Left colon (tissue), 2 donors: ENCODE results near the gene RPS18. TPM values are rescaled to one million over a fixed set of nuclear protein-coding genes. Genes with fewer than 3 reads are reported as not detected.

Source experiments
- ATAC-seq: fragments of 200-7000 bp; cut with Tn5 transposase; one replicate; pipeline ENCODE4 v1.9.1; 2020; ENCODE audit warnings: mild to moderate bottlenecking, moderate library complexity
- DNase-seq, 2 donors: peaks; one replicate each; pipeline ENCODE4 v3.0.0-alpha.2; 2020
- intact Hi-C, 2 donors: fragments of 100-400 bp; cut with DNase I in 1 of 2; cut with micrococcal nuclease in 1 of 2; formaldehyde crosslinking; loops; one replicate each; pipeline versions ENCODE4 v1.11.2 to v1.14.0; 2022; cut with DNase I, micrococcal nuclease
- total RNA-seq, 2 donors: library from RNA; stranded (reverse); fragmentation: NEBNext Ultra II Directional; extraction: Animal tissue kit (Norgen Biotek cat#: 25700); gene quantifications; one replicate each; pipeline ENCODE4 v1.2.1, GENCODE V29; 2021
- donor health status: DM: no; HTN: no; CAD: no.
- donor health status: DM: yes; HTN: yes; CAD: no.

RPS18 gene
- total RNA-seq, 2 donors from 2014 or later, result 1,882 to 2,045 TPM

- no peak for ATAC-seq
- no peak for DNase-seq
- intact Hi-C loops, result no loop called here
Measured at GRCh38 chr6:33304216-33304615, 32.3 kb downstream of the RPS18 start.

- DNase-seq, result no peak
- intact Hi-C loops, result no loop called here
- no peak for ATAC-seq
Measured at GRCh38 chr6:33305052-33305451, 33.2 kb downstream of the RPS18 start.

GRCh38 chr6:33306356-33306755, 34.5 kb downstream of the RPS18 start:
- DNase-seq (no peak), ATAC-seq (no peak)
- intact Hi-C loops, result no loop called here

GRCh38 chr6:33312361-33313104, 40.7 kb downstream of the RPS18 start:
- ATAC-seq, result peak; percentile 58
- intact Hi-C loops, result no loop called here
- peak; percentile 87 to 93 for DNase-seq

GRCh38 chr6:33313105-33313708, 41.3 kb downstream of the RPS18 start:
- DNase-seq (peak in 1 of 2 donors; percentile 70), ATAC-seq (peak; percentile 9)
- intact Hi-C loops, result no loop called here

GRCh38 chr6:33313709-33314514, 42.0 kb downstream of the RPS18 start, which contains the start of gene TAPBP:
Gene TAPBP, minus strand, starts transcription at chr6:33314078. Its CDS starts 37 bp downstream, at chr6:33314041.
- peak; percentile 36 for ATAC-seq
- peak; percentile 75 for DNase-seq
- intact Hi-C loops, result no loop called here

GRCh38 chr6:33314515-33314942, 42.7 kb downstream of the RPS18 start:
- intact Hi-C loops, result no loop called here
- peak; percentile 42 for ATAC-seq
- peak; percentile 70 to 85 for DNase-seq

GRCh38 chr6:33314943-33315792, 43.3 kb downstream of the RPS18 start:
- DNase-seq (peak; percentile 86 to 87), ATAC-seq (peak; percentile 49)
- intact Hi-C loops, result no loop called here

GRCh38 chr6:33315793-33316602, 44.1 kb downstream of the RPS18 start:
- no peak for DNase-seq
- intact Hi-C loops, result no loop called here
- ATAC-seq, result no peak

GRCh38 chr6:33316603-33317418, 44.9 kb downstream of the RPS18 start:
- no peak for ATAC-seq
- DNase-seq, result peak in 1 of 2 donors; percentile 48
- intact Hi-C loops, result no loop called here

GRCh38 chr6:33317419-33317668, 45.5 kb downstream of the RPS18 start:
- ATAC-seq (peak; percentile 6), DNase-seq (no peak)
- intact Hi-C loops, result no loop called here

GRCh38 chr6:33317669-33318425, 46.0 kb downstream of the RPS18 start, which contains the start of gene ZBTB22:
Gene ZBTB22, minus strand, starts transcription at chr6:33317744. Its CDS starts 828 bp downstream, at chr6:33316916.
- intact Hi-C loops, result no loop called here
- peak; percentile 100 for DNase-seq
- ATAC-seq, result peak; percentile 66

- ATAC-seq (no peak), DNase-seq (no peak)
- intact Hi-C loops, result no loop called here
Measured at GRCh38 chr6:33318426-33319073, 46.7 kb downstream of the RPS18 start.

- intact Hi-C loops, result no loop called here
- no peak for ATAC-seq
- DNase-seq, result no peak
Measured at GRCh38 chr6:33319939-33320314, 48.1 kb downstream of the RPS18 start.

GRCh38 chr6:33320315-33321181, 48.7 kb downstream of the RPS18 start:
- intact Hi-C loops, result no loop called here
- DNase-seq (no peak), ATAC-seq (no peak)
